Measurements from ENCODE around the gene SPI1. TPM values are rescaled to one million over a fixed set of nuclear protein-coding genes. Genes with fewer than 3 reads are reported as not detected.

The SPI1 gene
- total RNA-seq, 1 experiment from 2014 or later: not detected

DNA sequence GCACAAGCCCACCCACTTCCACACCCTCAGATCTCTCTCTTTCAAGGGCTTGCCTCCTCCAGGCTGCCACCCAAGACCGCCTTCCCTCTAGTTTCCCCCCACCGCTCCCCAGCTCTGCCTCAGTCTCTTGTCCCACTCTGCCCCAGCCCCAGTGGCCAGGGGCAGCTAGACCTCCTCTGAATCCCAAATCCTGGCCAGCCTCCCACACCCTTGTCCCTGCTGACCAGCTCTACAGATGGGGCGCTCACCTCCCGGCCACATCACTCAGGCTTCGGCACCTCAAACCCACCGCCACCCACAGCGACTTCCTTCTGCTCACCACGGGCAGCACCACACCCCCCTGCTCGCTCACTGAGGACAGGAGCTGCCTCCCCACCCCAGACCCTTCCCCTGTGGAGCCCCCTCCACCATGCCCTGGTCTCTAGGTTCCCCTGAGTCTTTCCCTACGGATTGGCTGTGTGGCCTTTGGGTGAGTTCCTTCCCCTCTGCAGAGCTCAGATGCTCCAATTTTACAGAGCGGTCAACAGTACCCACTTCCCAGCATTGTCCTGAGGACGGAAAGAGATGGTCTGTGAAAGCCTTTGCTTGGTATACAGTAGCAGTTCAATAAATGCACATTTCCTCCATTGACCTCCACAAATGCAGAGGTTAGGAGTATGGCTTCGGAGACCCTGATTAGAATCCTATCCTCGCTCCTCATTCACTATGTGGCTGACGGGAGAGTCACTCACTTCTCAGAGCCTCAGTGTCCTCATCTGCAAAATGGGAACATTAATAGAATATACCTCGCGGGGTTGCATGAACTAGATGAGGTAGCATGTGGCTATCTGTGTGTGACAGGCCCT is 11.5 kb upstream of the SPI1 start:
- no peak for DNase-seq (ENCODE audit: low read depth)

DNA sequence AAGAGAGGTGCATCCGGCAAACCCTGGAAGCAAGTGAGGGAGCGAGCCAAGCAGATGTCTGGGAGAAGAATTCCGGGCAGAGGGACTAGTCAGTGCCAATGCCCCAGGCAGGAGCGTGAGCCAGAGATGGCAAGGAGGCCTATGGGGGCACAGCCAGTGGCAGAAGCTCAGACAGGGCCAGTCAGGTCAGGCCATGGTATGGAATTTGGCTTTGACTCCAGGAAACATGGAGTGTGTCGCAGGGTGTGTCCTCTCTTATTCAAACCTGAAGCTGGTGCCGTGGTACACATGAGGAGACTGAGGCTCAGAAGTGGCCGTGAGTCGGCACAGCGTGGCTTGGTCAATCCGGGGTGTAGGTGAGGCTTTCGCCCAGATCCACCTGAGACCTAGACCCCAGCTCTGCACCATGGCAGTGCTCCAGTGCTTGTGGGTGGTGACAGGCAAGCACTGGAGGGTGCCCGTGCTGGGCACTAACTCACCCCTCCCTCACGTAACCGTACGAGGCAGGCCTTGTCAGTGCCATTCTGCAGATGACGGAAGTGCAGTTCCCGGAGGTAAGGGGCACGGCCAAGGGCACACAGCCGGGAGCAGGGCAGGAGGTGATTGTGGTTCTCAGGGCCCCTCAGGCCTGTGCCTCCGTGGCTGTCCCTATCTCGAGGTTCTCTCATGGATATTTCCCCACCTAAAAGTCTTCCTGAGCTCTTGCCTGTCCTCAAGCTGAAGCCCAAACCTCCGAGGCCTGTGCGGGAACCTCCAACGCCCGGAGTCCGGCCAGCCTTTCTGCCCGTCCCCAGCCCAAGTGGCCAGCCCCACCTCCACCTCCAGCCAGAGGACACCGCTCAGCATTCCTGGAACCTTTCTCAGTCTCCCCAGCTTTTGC is 10.6 kb upstream of the SPI1 start:
- DNase-seq (ENCODE audit: low read depth): no peak

DNA sequence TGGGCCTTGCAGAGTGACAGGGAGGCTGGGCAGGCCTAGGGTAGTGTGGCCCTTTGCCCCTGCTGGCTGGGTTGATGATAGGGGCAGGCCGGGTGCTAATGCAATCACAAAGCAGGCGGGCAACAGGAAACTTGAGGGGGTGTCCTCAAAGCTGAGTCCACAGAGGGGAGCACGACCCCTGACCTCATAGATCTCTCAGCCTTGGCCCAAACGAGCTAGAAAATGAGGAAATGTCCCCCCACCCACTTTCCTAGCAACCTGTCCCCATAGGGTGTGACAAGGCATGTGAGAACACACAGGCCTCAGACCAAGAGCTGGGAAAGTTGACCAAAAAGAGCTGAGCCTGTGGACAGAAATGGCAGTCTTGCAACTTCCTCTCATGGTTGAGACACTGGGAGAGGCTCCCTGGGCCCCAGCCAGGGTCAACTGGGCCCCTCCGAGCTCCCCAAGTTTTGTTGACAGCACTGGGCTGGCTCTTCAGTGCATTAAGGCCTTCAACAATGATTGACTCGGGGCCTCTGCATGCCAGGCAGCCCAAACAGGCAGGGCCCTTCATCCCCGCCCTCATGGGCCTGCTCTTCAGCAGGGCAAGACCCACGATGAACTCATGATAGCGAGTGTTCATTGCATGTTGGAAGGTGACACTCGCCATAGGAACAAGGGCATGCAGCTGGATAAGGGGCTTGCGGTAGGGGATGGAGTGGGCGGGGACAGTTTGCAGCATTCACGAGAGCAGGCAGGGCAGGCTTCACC is 9.8 kb upstream of the SPI1 start:
- no peak for DNase-seq (ENCODE audit: low read depth)

DNA sequence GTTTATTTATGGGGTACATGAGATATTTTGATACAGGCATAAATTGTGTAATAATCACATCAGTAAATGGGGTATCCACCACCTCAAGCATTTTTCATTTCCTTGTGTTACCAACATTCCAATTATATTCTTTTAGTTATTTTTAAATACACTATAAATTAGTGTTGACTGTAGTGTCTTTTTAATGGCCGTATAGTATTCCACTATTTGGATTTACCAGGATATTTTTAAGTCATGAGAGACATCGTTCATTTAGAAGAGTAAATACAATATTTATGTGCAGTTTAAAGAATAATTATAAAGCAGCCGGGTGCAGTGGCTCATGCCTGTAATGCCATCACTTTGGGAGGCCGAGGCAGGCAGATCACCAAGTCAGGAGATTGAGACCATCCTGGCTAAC is 6.2 kb upstream of the SPI1 start:
- DNase-seq (ENCODE audit: low read depth): no peak

GRCh38 chr11:47383071-47383470 is 4.7 kb upstream of the SPI1 start:
- DNase-seq (ENCODE audit: low read depth): no peak

GRCh38 chr11:47380078-47380477 is 1.7 kb upstream of the SPI1 start:
- DNase-seq (ENCODE audit: low read depth): no peak

GRCh38 chr11:47379317-47379716 is 970 bp upstream of the SPI1 start:
- DNase-seq (ENCODE audit: low read depth): no peak

DNA sequence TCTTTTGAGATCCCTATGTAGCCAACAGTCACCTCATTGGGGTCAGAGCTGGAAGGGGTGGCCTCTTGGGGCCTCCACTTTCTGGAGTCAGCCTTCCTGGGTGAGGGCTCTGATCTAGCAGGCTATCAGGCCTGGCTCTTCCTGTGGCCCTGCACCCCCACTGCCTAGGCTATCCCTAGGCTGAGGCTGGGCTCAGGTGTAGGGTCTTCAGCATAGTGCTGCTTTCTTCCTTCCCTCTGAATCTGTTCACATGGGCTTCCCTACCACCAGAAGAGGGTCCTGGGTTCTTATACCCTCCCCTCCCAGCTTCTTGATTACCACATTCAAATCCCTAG is 456 bp upstream of the SPI1 start:
- no peak for DNase-seq (ENCODE audit: low read depth)

DNA sequence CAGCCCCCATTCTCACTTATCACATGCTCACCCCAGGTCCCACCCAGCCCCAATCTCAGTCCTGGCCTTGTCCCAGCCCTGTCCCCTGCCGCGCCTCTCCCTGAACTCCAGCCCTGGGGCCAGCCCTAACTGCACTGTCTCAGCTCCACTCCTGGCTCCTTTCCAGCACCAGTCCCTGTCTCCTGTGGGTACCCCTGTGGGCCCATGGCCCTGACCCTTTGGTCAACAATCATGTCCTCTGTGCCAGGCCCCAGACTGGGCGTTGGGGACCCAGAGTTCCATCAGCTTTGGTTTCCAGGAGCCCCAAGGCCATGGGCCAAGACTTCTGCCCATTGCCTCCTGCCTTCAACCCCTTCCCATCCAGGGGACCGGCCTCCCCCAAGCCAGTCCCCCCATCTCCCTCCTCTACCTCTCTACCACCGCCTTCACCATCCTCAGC is 757 bp downstream of the SPI1 start:
- DNase-seq (ENCODE audit: low read depth): no peak

DNA sequence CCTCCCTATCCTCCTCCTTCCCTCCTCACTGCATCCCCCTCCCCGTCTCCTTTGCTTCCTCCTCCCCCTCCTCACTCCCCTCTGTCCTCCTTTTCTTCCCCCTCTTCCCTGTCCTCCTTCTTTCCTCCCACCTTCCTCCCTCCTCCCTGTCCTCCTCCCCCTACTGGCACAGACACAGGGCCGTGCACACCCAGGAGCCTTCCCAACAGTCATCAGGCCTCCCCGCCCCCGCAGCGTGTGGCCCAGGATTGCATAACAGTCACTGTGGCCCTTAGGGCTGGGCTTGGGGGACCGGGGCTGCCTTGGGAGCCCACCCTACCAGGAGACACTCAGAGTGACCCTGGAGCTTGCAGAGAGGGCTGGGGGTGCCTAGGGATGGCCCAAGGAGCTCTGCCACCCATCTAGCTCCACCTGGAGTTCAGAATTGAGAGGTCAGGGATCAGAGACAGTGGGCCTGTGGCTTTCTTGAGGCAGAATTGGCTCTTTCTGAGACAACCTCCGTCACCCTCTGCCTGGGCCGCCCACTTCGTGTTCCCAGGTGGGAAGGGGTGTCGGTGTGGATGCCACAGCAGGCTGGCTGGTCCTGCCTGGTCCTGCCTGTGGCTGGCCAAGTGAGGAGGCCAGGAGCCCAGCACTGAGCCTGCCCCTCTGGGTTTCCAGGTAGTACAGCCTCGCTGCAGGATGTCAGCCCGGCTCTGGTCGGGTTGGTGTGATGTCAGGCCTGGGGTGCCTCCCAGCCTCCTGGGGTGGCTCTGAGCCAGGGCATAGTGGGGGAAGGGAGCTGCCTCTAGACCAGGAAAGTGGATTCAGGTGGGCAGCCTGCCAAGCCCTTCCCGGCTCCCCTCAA is 1.6 kb downstream of the SPI1 start:
- DNase-seq (ENCODE audit: low read depth): no peak

GRCh38 chr11:47376107-47376524 is 2.2 kb downstream of the SPI1 start:
- no peak for DNase-seq (ENCODE audit: low read depth)

GRCh38 chr11:47375546-47376085 is 2.7 kb downstream of the SPI1 start:
- DNase-seq (ENCODE audit: low read depth): no peak

GRCh38 chr11:47375020-47375419 is 3.3 kb downstream of the SPI1 start:
- DNase-seq (ENCODE audit: low read depth): no peak

- DNase-seq (ENCODE audit: low read depth): no peak
These were observed 3.7 kb downstream of the SPI1 start for GRCh38 chr11:47374720-47375019.

- peak; percentile 60 for DNase-seq (ENCODE audit: low read depth)
These were observed 4.2 kb downstream of the SPI1 start for GRCh38 chr11:47373876-47374719.

- no peak for DNase-seq (ENCODE audit: low read depth)
These were observed 5.9 kb downstream of the SPI1 start for GRCh38 chr11:47372422-47372821.

GRCh38 chr11:47369676-47370075 is 8.7 kb downstream of the SPI1 start:
- no peak for DNase-seq (ENCODE audit: low read depth)

DNA sequence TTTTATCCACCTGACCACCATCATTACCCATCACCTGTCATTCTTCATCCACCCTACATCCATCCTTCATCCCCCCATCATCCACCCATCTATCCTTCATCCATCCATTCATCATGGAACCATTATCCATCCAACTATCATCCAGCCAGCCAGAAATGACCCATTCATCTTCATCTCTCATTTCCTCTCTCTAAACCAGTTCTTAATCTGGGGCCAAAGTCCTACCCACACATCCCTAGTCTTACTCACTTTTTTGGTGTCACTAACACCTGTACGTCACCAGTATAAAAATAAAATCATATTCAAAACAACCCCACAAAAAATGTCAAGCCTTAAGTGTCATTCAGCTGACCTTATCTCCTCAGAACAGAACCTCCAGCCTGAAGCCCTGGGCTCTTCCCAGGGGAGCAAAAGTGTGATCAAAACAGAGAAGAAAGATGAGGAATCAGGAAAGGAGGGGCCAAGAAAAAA is 12.3 kb downstream of the SPI1 start:
- DNase-seq (ENCODE audit: low read depth): no peak

DNA sequence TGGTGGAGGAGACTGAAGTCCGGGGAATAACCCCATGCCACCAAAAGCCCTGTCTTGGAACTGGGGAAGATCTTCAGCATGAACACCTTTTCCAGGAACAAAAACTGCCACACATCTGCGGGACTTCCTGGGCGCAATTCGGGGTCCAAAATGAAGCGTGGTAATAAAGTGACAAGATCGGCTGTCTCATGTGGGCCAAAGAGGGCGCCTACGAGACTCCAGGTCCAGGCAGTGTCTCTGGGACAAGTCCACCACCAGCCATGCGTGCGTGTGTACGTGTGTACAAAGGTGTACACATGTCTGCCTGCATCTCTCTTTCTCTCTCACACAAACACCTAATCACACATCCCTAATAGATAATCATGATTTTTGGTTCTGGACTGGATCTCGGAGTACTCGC is 16.9 kb downstream of the SPI1 start:
- DNase-seq (ENCODE audit: low read depth): no peak

- no peak for DNase-seq (ENCODE audit: low read depth)
These were observed 18.0 kb downstream of the SPI1 start for GRCh38 chr11:47360341-47360740.
